ENCODE data around the gene SIMC1. TPM values are rescaled to one million over a fixed set of nuclear protein-coding genes. Genes with fewer than 3 reads are reported as not detected.
"Not testable (repeated sequence)": the region's sequence is repeated elsewhere in the genome, so short reads cannot be mapped to it uniquely, and the experiment has no call there.

The SIMC1 gene
- total and polyA plus RNA-seq, 2 of the 4 experiments (the other 2 are of a cell fraction): 8.2 to 11.7 TPM

DNA sequence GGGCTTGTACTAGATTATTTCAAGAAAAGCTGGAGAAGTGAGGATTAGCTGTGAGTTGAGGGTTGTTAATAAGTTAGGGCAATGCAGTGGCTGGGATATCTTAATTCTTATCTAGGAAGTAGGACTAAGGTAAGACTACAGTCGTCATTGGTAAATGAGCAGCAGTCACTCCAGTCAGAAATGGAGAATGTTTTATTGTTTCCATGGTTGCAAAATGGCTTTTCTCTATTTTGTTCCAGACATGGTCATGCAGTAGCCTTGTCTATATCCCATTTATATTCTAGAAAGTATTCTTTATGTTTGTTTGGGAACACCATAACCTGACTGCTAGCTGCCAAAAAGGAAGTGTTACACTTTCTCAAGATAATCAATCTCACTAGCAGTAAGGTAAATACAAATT, 9.9 kb upstream of the SIMC1 start:
- no CpG with 5 or more reads among the region's 1 CpG for WGBS, 2 experiments (ENCODE audit: extremely low coverage in 2 of 2, insufficient read length in 1 of 2)
- H2BK20ac ChIP-seq (ENCODE audit: low read depth, low read length); in situ Hi-C loops (cut with MboI; ENCODE audit: low sequenced_read_pairs); H2BK15ac ChIP-seq (ENCODE audit: low read depth, low read length); H4K5ac ChIP-seq (ENCODE audit: low read depth, low read length); H2AK9ac ChIP-seq (replicated peaks; ENCODE audit: low read depth, low read length, poor library complexity); DNase-seq; H3K79me1 ChIP-seq (ENCODE audit: low read depth in 1 of 2, low read length in 2 of 2); H3K27me3 ChIP-seq (ENCODE audit: control insufficient read depth, insufficient read depth, low read length); H3K56ac ChIP-seq (ENCODE audit: extremely low read depth, insufficient read depth, low read length); H3K9ac ChIP-seq (ENCODE audit: low read depth, low read length); H3K23ac ChIP-seq (ENCODE audit: low read depth, low read length); ATAC-seq (ENCODE audit: low read depth); H3K9me1 ChIP-seq (ENCODE audit: insufficient read depth, low read length); H2AK5ac ChIP-seq (ENCODE audit: low read depth, low read length); H2BK120ac ChIP-seq (ENCODE audit: low read depth, low read length); H4K20me1 ChIP-seq (ENCODE audit: insufficient read depth, low read length); H3K4ac ChIP-seq (ENCODE audit: low read depth, low read length); BruUV-seq (replicated peaks); CTCF ChIA-PET; H4K8ac ChIP-seq (ENCODE audit: low read depth in 2 of 2, low read length in 2 of 2); H3K27ac ChIP-seq (ENCODE audit: insufficient read depth, low read length); H3K18ac ChIP-seq (ENCODE audit: low read depth, low read length); dilution Hi-C loops (cut with HindIII; ENCODE audit: low sequenced_read_pairs, unreplicated experiment); H4K91ac ChIP-seq (ENCODE audit: insufficient read depth, low read depth, low read length); H3K9me3 ChIP-seq (ENCODE audit: control insufficient read depth, insufficient read depth, low read length); H3K4me1 ChIP-seq (ENCODE audit: control insufficient read depth, insufficient read depth, low read length); H3K14ac ChIP-seq (replicated peaks; ENCODE audit: low read depth, low read length); H3K4me3 ChIP-seq (ENCODE audit: insufficient read depth, low read depth, low read length); POLR2A ChIA-PET (ENCODE audit: unreplicated experiment); intact Hi-C loops (cut with micrococcal nuclease); H2BK5ac ChIP-seq (ENCODE audit: low read depth, low read length, poor library complexity, severe bottlenecking); H3K36me3 ChIP-seq (ENCODE audit: control insufficient read depth, insufficient read depth, low read length); H3K4me2 ChIP-seq (ENCODE audit: low read depth, low read length); H2AFZ ChIP-seq (replicated peaks; ENCODE audit: low read length, poor library complexity): not testable (repeated sequence)

DNA sequence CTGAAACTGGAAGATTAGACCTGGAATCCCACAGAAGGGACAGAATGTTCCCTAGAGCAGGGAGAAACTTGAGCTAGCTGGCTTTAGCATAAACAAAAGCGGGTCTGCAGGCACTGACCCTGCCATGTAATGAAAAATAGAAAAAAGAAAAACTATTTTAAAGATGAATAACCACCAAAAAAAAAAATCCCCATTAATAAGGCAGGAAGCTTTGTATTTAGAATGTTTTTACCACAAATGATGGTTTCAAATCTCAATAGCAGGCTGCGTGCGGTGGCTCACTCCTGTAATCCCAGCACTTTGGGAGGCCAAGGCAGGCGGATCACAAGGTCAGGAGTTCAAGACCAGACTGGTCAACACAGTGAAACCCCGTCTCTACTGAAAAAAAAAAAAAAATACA, 5.0 kb upstream of the SIMC1 start:
- H3K9ac ChIP-seq (ENCODE audit: low read depth, low read length); BruUV-seq (replicated peaks); H3K36me3 ChIP-seq (ENCODE audit: control insufficient read depth, insufficient read depth, low read length); in situ Hi-C loops (cut with MboI; ENCODE audit: low sequenced_read_pairs); H2AFZ ChIP-seq (replicated peaks; ENCODE audit: low read length, poor library complexity); H2BK20ac ChIP-seq (ENCODE audit: low read depth, low read length); H3K27me3 ChIP-seq (ENCODE audit: control insufficient read depth, insufficient read depth, low read length); H4K8ac ChIP-seq (ENCODE audit: low read depth in 2 of 2, low read length in 2 of 2); H4K5ac ChIP-seq (ENCODE audit: low read depth, low read length); H3K4me2 ChIP-seq (ENCODE audit: low read depth, low read length); H3K4ac ChIP-seq (ENCODE audit: low read depth, low read length); H3K4me1 ChIP-seq (ENCODE audit: control insufficient read depth, insufficient read depth, low read length); H4K91ac ChIP-seq (ENCODE audit: insufficient read depth, low read depth, low read length); H3K27ac ChIP-seq (ENCODE audit: insufficient read depth, low read length); intact Hi-C loops (cut with micrococcal nuclease); H3K14ac ChIP-seq (replicated peaks; ENCODE audit: low read depth, low read length); H3K4me3 ChIP-seq (ENCODE audit: insufficient read depth, low read depth, low read length); H2BK5ac ChIP-seq (ENCODE audit: low read depth, low read length, poor library complexity, severe bottlenecking); H4K20me1 ChIP-seq (ENCODE audit: insufficient read depth, low read length); H3K23ac ChIP-seq (ENCODE audit: low read depth, low read length); H2AK9ac ChIP-seq (replicated peaks; ENCODE audit: low read depth, low read length, poor library complexity); H3K9me3 ChIP-seq (ENCODE audit: control insufficient read depth, insufficient read depth, low read length); POLR2A ChIA-PET (ENCODE audit: unreplicated experiment); CTCF ChIA-PET; H2AK5ac ChIP-seq (ENCODE audit: low read depth, low read length); H3K79me1 ChIP-seq (ENCODE audit: low read depth in 1 of 2, low read length in 2 of 2); H3K18ac ChIP-seq (ENCODE audit: low read depth, low read length); H2BK120ac ChIP-seq (ENCODE audit: low read depth, low read length); H3K9me1 ChIP-seq (ENCODE audit: insufficient read depth, low read length); dilution Hi-C loops (cut with HindIII; ENCODE audit: low sequenced_read_pairs, unreplicated experiment); H2BK15ac ChIP-seq (ENCODE audit: low read depth, low read length); H3K56ac ChIP-seq (ENCODE audit: extremely low read depth, insufficient read depth, low read length); DNase-seq: not testable (repeated sequence)
- ATAC-seq (ENCODE audit: low read depth): 0 out of 2 replicates have a peak, but pooled peaks have one; percentile 36
- no CpG with 5 or more reads among the region's 5 CpGs for WGBS, 2 experiments (ENCODE audit: extremely low coverage in 2 of 2, insufficient read length in 1 of 2)

All from IMR-90 (cell line).